Stimulated activated effector memory CD8-positive, alpha-beta T cell treated with anti-CD3 and anti-CD28 coated beads, Interleukin-12 subunit alpha, Interleukin-12 subunit beta, amount 100 ng/mL, for 72 hours (primary cell): ENCODE data around the gene COQ8A.
"Not testable (repeated sequence)": the region's sequence is repeated elsewhere in the genome, so short reads cannot be mapped to it uniquely, and the experiment has no call there.

Experiments used
- ATAC-seq: fragments of 150-1000 bp; cut with Tn5 transposase; 2 replicates; pipeline ENCODE4 v1.10.0; 2021
- DNase-seq, 2 donors: peaks; one replicate each; pipeline ENCODE4 v3.0.0; 2021 to 2022; ENCODE audit warnings: low spot score in 2 of 2
- H3K27ac Mint-ChIP-seq: one replicate; pipeline ENCODE4 v1.8.0; 2022; ENCODE audit warnings: mild to moderate bottlenecking, mixed read lengths
- H3K36me3 Mint-ChIP-seq: one replicate; pipeline ENCODE4 v1.8.0; 2022; ENCODE audit warnings: mild to moderate bottlenecking, mixed read lengths
- H3K4me1 Mint-ChIP-seq: one replicate; pipeline ENCODE4 v1.8.0; 2022; ENCODE audit warnings: mixed read lengths
- H3K4me3 Mint-ChIP-seq: one replicate; pipeline ENCODE4 v1.8.0; 2022; ENCODE audit warnings: mild to moderate bottlenecking, mixed read lengths
- H3K9me3 Mint-ChIP-seq: one replicate; pipeline ENCODE4 v1.8.0; 2022; ENCODE audit warnings: mixed read lengths

COQ8A gene

DNA sequence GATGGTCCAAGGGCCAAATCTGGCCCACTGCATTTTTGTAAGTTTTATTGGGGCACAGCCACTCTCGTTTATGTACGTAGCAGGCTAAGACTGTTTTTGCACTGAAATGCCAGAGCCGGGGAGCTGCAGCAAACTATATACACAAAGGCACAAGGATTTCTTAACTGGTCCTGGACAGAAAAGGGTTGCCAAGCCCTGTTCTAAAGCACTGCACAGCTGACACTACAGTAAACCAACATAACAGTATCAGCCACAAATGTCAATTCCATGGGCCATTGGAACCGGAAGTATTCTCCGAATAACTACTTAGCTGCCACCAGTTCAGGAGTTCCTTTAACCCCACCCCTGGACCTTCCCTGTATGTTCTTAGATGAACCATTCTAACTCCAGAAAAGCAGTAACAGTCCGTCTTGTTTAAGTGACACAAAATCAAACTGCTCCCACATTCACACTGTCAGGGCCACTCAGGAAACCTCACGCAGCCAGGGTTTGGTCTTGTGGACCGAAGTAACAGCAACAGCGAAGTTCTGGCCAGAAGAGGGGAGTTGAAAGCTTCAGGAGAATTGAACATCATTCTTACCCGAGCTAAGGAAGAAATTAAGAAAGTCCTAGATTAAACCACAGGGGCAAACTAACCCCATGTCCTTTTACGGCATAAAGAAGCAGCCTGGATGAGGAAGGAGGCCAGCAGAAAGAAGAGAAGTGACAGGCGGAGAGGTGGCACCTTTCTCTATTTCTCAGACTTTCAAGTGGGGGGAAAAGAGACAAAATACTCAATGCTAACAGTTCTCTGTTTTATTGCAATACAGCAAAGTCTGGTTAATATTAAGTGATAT lies 49.2 kb downstream of the COQ8A start:
- ATAC-seq (no peak), DNase-seq (peak in 1 of 2 donors; percentile 44)
- Mint-ChIP-seq H3K9me3 (no peaks in the 10 kb centered on the region), H3K4me3 (peak overlapping the region; percentile 51), H3K36me3 (peaks cover 20% of the 10 kb centered on the region), H3K27ac (peak overlapping the region; percentile 92), H3K4me1 (peaks cover 16% of the 10 kb centered on the region)

DNA sequence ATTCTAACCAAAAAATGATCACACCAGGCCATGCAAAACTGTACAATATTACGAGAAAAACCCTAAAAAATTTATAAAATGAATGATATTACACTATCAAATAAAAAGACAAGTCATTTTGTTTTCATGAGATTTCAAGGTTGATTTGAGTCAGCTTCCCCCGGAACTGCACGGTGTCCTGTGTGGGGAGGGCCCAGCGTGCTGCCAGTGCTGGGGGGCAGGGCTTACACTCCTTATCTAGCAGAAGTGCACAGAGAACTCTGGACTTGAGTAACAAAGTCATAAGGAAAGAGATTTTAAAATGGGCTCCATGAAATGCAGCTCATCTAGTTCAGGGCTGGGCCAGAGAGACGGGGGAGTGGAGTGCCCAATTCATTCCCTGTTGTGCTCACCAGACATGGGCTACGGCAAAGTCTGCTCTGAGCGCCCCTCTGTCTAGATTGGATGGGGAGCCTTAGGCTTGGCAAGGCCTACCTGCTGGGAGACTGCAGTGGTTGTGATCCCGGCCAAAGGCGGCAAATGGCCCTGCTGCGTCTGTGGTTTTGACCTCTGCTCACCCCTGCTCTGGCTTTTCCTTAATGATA lies 50.1 kb downstream of the COQ8A start:
- DNase-seq (peak; percentile 28 to 78), ATAC-seq (peak; percentile 98)
- peak overlapping the region; percentile 51 for H3K4me3 Mint-ChIP-seq
- no peaks in the 10 kb centered on the region for H3K9me3 Mint-ChIP-seq
- H3K27ac Mint-ChIP-seq, result peak overlapping the region; percentile 92
- H3K4me1 Mint-ChIP-seq, result peaks cover 20% of the 10 kb centered on the region
- H3K36me3 Mint-ChIP-seq, result peaks cover 20% of the 10 kb centered on the region

DNA sequence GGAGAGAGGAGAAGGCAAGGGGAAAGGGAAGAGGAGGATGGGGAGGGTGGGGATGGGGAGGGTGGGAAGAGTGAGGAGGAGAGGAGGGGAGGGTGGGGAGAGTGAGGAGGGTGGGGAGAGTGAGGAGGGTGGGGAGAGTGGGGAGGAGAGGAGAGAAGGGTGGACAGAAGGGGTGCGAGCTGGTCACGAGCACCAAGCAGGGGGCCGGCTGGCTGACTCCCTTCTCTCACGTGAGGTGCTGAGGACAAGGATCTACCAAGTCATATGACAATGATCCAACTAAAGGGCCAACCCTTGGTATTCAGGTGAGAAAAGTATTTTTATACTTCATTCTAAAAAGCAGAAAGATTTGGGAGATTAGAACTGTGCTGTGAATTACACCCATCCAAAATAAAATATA lies 51.8 kb downstream of the COQ8A start:
- Mint-ChIP-seq H3K27ac (no peak overlapping the region), H3K4me3 (no peak overlapping the region), H3K36me3 (peaks cover 17% of the 10 kb centered on the region), H3K4me1 (peaks cover 24% of the 10 kb centered on the region), H3K9me3 (no peaks in the 10 kb centered on the region)
- DNase-seq (no peak), ATAC-seq (no peak)

DNA sequence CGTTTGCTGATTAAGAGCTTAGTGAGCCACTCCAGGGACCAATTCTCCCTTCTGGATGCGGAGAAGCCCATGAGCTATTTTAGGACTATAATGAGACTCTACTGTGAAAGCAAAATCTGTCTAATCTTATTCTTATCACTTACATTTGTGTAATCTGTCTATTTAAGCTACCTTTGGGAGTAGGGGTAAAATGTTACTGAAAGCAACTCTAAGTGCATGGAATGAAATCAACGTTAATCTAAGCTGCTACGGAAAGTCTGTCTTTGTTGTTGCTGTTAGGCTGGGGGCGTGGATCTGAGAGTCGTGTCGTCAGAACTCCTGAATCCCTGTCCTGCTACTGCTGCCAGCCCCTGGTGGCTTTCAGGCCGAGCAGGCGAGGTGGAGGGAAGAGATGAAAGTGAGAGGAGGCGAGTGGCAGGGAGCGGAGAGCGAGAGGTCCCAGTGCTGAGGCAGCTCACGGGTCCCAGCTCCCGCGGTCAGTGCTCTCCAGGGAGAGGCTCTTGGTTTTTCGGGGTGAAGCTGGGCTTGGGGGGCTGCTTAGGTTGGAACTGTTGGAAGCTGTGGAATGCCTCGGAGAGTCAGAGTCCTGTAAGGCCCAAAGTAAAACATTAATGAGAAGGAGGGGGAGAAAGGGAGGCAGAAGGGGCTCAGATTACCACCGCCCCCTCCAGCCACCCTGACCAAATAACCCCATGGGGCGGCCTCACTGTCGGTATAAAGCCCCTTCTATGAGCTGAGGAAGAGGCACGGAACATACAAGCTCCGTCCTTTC lies 53.9 kb downstream of the COQ8A start:
- Mint-ChIP-seq H3K4me3 (no peak overlapping the region), H3K36me3 (peaks cover 9% of the 10 kb centered on the region), H3K27ac (peak overlapping the region; percentile 16), H3K9me3 (peaks cover 3% of the 10 kb centered on the region), H3K4me1 (peaks cover 24% of the 10 kb centered on the region)
- DNase-seq (no peak), ATAC-seq (no peak)

DNA sequence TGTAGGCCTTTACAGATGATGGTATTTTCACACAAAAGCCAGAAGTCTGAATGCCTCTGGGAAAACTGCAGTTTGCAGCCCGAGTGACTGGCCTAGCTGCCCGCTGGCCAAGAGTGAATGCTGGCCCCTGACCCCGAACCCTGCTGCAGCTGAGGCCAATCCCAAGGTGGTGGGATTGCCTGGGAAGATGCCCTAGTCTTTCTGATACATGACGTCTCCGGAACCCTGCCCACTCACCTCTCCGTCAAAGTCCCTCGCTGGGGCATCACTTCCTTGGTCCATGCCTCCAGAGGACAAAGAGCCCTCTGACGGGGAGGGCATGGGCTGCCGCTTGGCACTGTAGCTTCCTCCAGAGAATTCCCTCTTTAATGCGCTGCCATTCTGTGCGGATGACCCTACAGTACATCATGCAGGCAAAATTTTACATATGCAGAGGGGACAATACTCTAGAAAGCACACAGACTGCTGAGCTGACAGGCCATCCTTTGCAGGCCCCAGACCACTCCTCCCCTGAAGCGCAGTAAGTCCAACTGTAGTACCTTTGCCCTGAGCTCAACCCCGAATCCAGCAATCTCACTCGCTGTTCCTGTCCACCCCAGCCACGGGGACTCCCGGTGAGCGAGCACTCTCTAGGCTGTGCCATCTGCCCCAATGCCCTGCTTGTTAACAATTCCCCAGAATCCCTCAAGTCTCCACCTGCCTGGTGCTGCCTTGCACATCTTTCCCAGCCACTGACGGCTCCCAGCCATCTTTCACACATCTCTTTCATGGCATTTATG lies 54.7 kb downstream of the COQ8A start:
- no peak overlapping the region for H3K27ac Mint-ChIP-seq
- peaks cover 18% of the 10 kb centered on the region for H3K4me1 Mint-ChIP-seq
- peaks cover 9% of the 10 kb centered on the region for H3K36me3 Mint-ChIP-seq
- ATAC-seq (no peak), DNase-seq (no peak)
- H3K4me3 Mint-ChIP-seq, result no peak overlapping the region
- H3K9me3 Mint-ChIP-seq, result peaks cover 3% of the 10 kb centered on the region

DNA sequence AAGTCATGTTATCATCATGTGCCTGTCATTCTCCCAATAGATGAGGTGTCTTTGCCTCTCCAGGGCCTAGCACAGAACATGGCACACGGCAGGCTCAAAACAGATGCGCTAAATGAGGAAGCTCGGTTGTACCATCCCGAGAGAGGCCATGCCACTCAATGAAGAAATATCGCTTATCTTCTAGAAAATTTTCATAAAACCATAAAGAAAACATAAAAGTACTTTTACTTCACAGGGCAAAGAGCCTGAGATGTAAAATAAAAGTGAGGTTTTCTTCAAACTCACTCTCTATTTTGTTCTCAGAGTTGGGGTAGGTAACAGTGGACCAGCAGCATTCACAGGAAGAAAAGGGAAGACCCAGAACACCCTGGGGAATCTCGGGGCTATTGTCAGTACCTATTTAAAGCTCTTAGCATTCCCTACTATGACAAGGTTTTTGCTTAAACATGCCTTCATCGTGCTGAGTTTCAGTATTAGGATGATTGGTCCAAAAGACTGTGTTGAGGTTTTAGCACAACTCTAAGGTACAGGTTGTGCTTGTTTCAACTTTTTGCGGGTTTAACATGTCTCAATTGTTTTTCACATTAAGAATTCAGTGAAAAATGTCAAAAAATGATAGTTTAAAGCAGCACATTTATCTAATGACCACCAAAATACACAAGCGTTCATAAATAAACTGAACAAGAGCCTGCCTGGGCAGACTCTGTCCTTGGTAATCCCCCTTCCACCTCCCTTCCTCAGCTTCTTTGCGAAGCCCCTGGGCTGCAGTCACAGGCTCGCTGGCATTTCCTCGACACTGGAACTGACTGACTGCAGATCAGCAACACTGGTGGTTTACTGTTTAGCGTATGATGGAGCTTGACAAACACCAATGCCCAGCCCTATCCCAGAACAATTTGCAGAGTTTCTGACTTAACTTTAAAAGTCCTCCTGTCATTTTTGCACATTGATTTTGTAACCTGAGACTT lies 55.6 kb downstream of the COQ8A start:
- Mint-ChIP-seq H3K27ac (no peak overlapping the region), H3K9me3 (peaks cover 3% of the 10 kb centered on the region), H3K36me3 (peaks cover under 1% of the 10 kb centered on the region), H3K4me1 (peaks cover 9% of the 10 kb centered on the region), H3K4me3 (no peak overlapping the region)
- ATAC-seq, result peak; percentile 92
- DNase-seq, result no peak

DNA sequence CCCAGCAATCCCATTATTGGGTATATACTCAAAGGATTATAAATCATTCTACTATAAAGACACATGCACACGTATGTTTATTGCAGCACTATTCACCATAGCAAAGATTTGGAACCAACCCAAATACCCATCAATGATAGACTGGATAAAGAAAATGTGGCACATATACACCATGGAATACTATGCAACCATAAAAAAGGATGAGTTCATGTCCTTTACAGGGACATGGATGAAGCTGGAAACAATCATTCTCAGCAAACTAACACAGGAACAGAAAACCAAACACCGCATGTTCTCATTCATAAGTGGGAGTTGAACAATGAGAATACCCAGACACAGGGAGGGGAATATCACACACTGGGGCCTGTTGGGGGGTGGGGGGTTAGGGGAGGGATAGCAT lies 59.5 kb downstream of the COQ8A start:
- ATAC-seq, H3K36me3 Mint-ChIP-seq, H3K4me1 Mint-ChIP-seq, H3K27ac Mint-ChIP-seq, H3K4me3 Mint-ChIP-seq, DNase-seq, H3K9me3 Mint-ChIP-seq: not testable (repeated sequence)

DNA sequence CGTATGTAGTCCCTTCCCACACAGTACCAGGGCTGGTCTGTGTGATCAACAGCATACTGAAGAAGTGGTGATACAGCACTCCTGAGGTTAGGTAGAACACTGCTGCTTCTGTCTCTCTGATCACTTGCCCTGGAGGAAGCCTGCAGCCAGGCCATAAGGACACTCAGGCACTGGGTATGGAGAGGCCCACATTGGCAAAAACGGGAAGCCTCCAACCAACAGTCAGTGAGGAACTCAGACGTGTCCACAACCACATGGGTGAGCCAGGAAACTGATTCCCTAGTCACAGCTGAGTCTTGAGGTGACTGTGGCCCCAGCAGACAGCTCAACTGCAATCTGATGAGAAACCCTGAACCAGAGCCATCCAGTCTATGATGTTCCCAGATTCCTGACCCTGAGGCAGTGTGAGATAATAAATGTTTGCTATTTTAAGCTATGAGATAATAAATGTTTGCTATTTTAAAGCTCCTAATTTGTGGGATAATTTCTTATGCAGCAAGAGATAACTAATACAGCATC lies 62.5 kb downstream of the COQ8A start:
- ATAC-seq (peak; percentile 43), DNase-seq (no peak)
- H3K36me3 Mint-ChIP-seq, result no peaks in the 10 kb centered on the region
- no peaks in the 10 kb centered on the region for H3K9me3 Mint-ChIP-seq
- H3K27ac Mint-ChIP-seq, result no peak overlapping the region
- H3K4me1 Mint-ChIP-seq, result no peaks in the 10 kb centered on the region
- no peak overlapping the region for H3K4me3 Mint-ChIP-seq

DNA sequence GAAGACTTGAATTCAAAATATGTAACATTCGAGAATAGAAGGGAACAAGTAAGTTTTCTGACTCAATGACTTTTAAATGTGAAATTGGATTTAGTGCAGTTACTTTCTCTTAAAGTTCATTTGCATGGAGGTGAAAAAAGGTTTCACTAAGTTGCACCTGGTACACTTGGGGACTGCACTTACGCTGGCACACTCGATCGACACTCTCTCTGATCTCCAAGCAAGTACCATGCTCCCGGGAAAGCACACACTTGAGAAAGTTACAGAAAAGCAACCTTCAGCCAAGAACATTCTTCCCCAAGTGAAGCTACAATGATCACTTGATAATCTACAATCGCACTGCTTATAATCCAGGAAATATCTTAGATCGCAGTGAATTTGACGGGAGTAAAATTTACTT lies 63.1 kb downstream of the COQ8A start:
- Mint-ChIP-seq H3K36me3 (no peaks in the 10 kb centered on the region), H3K4me3 (no peak overlapping the region), H3K9me3 (no peaks in the 10 kb centered on the region), H3K27ac (no peak overlapping the region), H3K4me1 (no peaks in the 10 kb centered on the region)
- no peak for ATAC-seq
- DNase-seq, result no peak

DNA sequence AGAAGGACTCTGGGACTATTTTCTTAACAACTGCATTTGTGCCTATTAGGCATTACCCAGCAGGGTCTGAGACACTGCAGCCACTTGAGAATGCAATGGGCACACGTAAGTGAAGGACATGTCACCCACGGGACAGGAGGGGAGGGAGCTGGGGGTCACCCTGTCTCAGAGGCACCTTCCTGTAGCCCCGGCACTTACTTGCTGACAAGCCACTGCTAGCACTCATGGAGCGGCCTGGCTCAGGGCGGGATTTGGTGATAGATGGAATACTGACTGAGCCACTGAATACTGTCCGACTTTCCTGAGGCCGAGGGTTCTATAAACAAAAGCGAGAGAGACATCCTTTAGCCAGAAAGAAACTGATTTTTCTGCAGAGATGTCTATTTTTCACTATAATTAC lies 64.7 kb downstream of the COQ8A start:
- H3K36me3 Mint-ChIP-seq, result no peaks in the 10 kb centered on the region
- H3K4me1 Mint-ChIP-seq, result no peaks in the 10 kb centered on the region
- H3K4me3 Mint-ChIP-seq, result no peak overlapping the region
- H3K27ac Mint-ChIP-seq, result no peak overlapping the region
- DNase-seq (no peak), ATAC-seq (no peak)
- no peaks in the 10 kb centered on the region for H3K9me3 Mint-ChIP-seq

DNA sequence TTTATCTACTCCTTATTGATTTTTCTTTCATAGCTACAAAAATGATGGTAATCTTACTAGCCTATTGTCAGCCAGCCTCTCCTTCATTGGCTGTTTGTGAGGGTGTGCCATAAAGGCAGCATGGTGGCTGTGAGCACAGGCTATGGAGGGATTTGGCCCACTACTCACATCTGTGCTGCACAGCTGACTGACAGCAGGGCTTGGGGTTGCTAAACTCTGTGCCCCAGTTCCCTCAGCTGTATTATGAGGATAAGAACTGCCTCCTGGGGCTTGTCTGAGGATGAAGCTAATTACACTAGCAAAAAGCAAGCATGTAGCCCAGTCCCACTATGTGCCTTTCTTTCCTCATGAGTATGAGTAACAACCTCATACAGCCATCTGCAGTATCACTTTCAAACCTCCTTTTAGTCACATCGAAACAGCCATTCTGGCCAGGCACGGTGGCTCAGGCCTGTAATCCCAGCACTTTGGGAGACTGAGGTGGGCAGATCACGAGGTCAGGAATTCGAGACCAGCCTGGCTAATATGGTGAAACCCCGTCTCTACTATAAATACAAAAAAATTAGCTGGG lies 66.2 kb downstream of the COQ8A start:
- H3K4me3 Mint-ChIP-seq, result no peak overlapping the region
- no peaks in the 10 kb centered on the region for H3K4me1 Mint-ChIP-seq
- ATAC-seq (peak; percentile 76), DNase-seq (no peak)
- H3K9me3 Mint-ChIP-seq, result no peaks in the 10 kb centered on the region
- H3K36me3 Mint-ChIP-seq, result no peaks in the 10 kb centered on the region
- H3K27ac Mint-ChIP-seq, result no peak overlapping the region

DNA sequence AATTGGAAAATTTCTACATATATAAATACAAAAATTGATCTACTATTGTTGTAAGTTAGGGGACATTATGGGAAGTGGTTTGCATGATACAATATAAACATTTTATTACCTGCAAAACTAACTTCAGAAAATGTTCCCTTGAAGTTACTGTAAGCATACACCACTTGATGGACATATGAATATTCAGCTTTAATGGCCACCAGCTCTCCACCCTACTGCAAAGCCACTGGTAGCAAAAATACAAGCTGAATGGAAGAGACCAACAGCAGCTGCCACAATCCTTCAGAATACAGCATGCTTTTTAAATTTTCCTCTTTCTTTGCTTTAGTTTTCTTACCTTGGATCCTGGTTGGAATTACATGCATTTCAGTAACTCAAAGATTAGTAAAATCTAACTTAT lies 69.8 kb downstream of the COQ8A start:
- Mint-ChIP-seq H3K4me1 (no peaks in the 10 kb centered on the region), H3K9me3 (no peaks in the 10 kb centered on the region), H3K27ac (no peak overlapping the region), H3K4me3 (no peak overlapping the region), H3K36me3 (no peaks in the 10 kb centered on the region)
- ATAC-seq (no peak), DNase-seq (no peak)

DNA sequence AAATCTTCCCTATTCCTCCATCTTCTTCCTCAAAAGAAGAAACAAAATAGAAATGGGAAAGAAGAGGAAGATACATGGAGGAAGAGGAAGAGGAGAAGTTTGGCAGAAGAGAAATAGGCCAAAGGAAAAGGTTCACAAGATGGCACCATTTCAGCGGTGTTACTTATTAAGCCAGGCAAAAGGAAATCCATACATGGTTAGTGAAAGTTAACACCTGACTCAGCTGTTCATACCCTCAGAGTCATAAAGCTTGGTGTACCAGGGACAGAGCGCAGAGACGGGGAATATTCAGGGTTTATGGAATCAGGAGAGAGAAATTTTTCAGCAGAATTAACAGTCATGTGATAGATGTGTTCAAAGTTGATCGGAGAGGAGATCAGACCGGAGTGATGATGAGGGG lies 70.6 kb downstream of the COQ8A start:
- H3K27ac Mint-ChIP-seq, result no peak overlapping the region
- H3K9me3 Mint-ChIP-seq, result no peaks in the 10 kb centered on the region
- H3K36me3 Mint-ChIP-seq, result no peaks in the 10 kb centered on the region
- DNase-seq (no peak), ATAC-seq (no peak)
- no peak overlapping the region for H3K4me3 Mint-ChIP-seq
- no peaks in the 10 kb centered on the region for H3K4me1 Mint-ChIP-seq

DNA sequence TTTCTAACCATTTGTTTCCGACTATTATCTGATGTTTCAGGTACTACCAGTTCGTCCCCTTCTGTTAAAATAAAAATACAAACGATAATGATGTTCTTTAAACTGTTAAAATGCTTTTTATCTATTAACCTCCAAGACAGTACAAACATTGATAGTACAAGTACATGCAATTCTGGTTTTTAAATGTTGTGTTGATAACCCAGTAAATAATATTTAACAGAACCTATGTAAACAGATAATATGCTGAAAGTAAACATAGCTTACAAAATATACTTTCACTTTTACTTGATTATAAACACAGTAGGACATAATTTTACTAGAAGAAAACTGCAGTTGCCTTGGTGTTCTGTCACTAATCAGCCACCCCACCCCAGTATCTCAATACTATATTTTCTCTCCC lies 76.9 kb downstream of the COQ8A start:
- ATAC-seq (no peak), DNase-seq (no peak)
- no peaks in the 10 kb centered on the region for H3K36me3 Mint-ChIP-seq
- no peak overlapping the region for H3K4me3 Mint-ChIP-seq
- no peak overlapping the region for H3K27ac Mint-ChIP-seq
- H3K9me3 Mint-ChIP-seq, result no peaks in the 10 kb centered on the region
- no peaks in the 10 kb centered on the region for H3K4me1 Mint-ChIP-seq
